ENCODE data around the gene RALB. TPM values are rescaled to one million over a fixed set of nuclear protein-coding genes. Genes with fewer than 3 reads are reported as not detected.

RALB gene
- total RNA-seq (2014; rRNA removed; shearing (Covaris generic)) (16.4 and 17.4 TPM in 2 replicates), polyA plus RNA-seq (2016; fragmentation: Nextera tagmentation; extraction: Ambion mirVana) (15.2 and 16.2 TPM in 2 replicates)
- long read RNA-seq, partial matches to known transcripts: 1 of 11 reads
- long read RNA-seq, other reads (novel, unspliced or antisense): 5 of 11 reads

GRCh38 chr2:120252225-120253020 is at the start of gene RALB:
RALB (plus strand) TSS chr2:120252852; CDS start chr2:120278665, 25,813 bp downstream.
- Histone ChIP-seq H4K20me1 (replicated peaks; ENCODE audit: insufficient read depth) (peaks cover 4% of the 10 kb centered on the region), H3K27me3 (ENCODE audit: insufficient read depth) (peaks cover 55% of the 10 kb centered on the region), H3K4me3 (peak within 1 kb of the TSS; percentile 96), H2AFZ (peak within 1 kb of the TSS; percentile 99), H3K9me2 (ENCODE audit: insufficient read depth) (no peaks in the 10 kb centered on the region), H3K36me3 (ENCODE audit: insufficient read depth) (no peaks in the 10 kb centered on the region), H3K4me1 (ENCODE audit: insufficient read depth) (peaks cover 16% of the 10 kb centered on the region), H3K27ac (ENCODE audit: low read depth) (no peak within 1 kb of the TSS), H3F3A (replicated peaks; ENCODE audit: low read depth) (peaks cover 13% of the 10 kb centered on the region; the same call in 1 of the 2 replicates), H3K79me2 (replicated peaks; ENCODE audit: insufficient read depth) (peaks cover 12% of the 10 kb centered on the region; the same call in 1 of the 2 replicates), H3K4me2 (peak within 1 kb of the TSS; percentile 89)
- Mint-ChIP-seq H3K4me3 (peak within 1 kb of the TSS; percentile 93), H3K27me3 (ENCODE audit: insufficient read depth, low read depth, poor library complexity) (peaks cover 41% of the 10 kb centered on the region), H3K9me3 (no peaks in the 10 kb centered on the region), H3K36me3 (ENCODE audit: low read depth) (no peaks in the 10 kb centered on the region), H3K4me1 (peaks cover 32% of the 10 kb centered on the region), H3K27ac (no peak within 1 kb of the TSS)
- peak; percentile 93 for TF ChIP-seq POLR2AphosphoS5 (IDR thresholded peaks at IDR 0.05; ENCODE audit: low read depth)
- TF ChIP-seq EZH2 (IDR thresholded peaks at IDR 0.05; ENCODE audit: low read depth, unreplicated experiment): peak; percentile 41
- no peak for TF ChIP-seq JUNB (IDR thresholded peaks at IDR 0.05; ENCODE audit: unreplicated experiment)
- no peak for TF ChIP-seq ZNF331 (CRISPR knock-in tag; IDR thresholded peaks at IDR 0.05; ENCODE audit: low read depth)
- no peak for TF ChIP-seq ZNF462 (CRISPR knock-in tag; IDR thresholded peaks at IDR 0.05)
- no peak for TF ChIP-seq NANOG (IDR thresholded peaks at IDR 0.05; ENCODE audit: borderline replicate concordance)
- TF ChIP-seq EZH2phosphoT487 (IDR thresholded peaks at IDR 0.05; ENCODE audit: unreplicated experiment): no peak
- no peak for TF ChIP-seq STAT1 (IDR thresholded peaks at IDR 0.05; ENCODE audit: unreplicated experiment)
- no peak for TF ChIP-seq ZNF114 (CRISPR knock-in tag; IDR thresholded peaks at IDR 0.05)
- TF ChIP-seq ETS1 (IDR thresholded peaks at IDR 0.05): no peak; the same call in 1 of the 2 replicates
- peak; percentile 88 for ATAC-seq
- DNase-seq (ENCODE audit: low spot score): peak; percentile 99

Data from GM23338 (cell line).